Vagina (tissue), 2 donors: ENCODE data around the gene ULK2. TPM values are rescaled to one million over a fixed set of nuclear protein-coding genes. Genes with fewer than 3 reads are reported as not detected.
A peak's percentile ranks its signal among the peaks of the same experiment; 100 is the strongest.

Source experiments
- DNase-seq, 2 donors: peaks; one replicate each; pipeline ENCODE4 v3.0.0-alpha.2; 2017; ENCODE audit errors: extremely low spot score in 2 of 2
- H3K27ac ChIP-seq: fragments of 200-600 bp; sonication (generic); one replicate; pipeline ENCODE4 v1.5.1; 2019
- H3K27me3 ChIP-seq: fragments of 200-600 bp; sonication (generic); one replicate; pipeline ENCODE4 v1.5.1; 2019
- H3K36me3 ChIP-seq, 2 donors: fragments of 200-600 bp; sonication (generic); one replicate each; pipeline ENCODE4 v1.5.1; 2017 to 2019
- H3K4me1 ChIP-seq: fragments of 200-600 bp; sonication (generic); one replicate; pipeline ENCODE4 v1.5.1; 2019
- H3K4me3 ChIP-seq, 2 donors: fragments of 200-600 bp; sonication (generic); 1 replicate in 1 of 2; 2 replicates in 1 of 2; pipeline ENCODE4 v1.5.1; 2016 to 2019
- H3K9me3 ChIP-seq: fragments of 200-600 bp; sonication (generic); one replicate; pipeline ENCODE4 v1.5.1; 2019
- CTCF ChIP-seq, 3 experiments: fragments of 450-650 bp in 2 of 3; fragments of 200-600 bp in 1 of 3; sonication (generic) in 1 of 3; IDR thresholded peaks; one replicate each; pipeline ENCODE4 v1.5.1; 2017 to 2019; ENCODE audit warnings: antibody characterized with exemption in 3 of 3, mild to moderate bottlenecking in 2 of 3, moderate library complexity in 2 of 3
- POLR2A ChIP-seq, 2 donors: fragments of 450-650 bp; IDR thresholded peaks; one replicate each; pipeline ENCODE4 v1.6.1; 2017; ENCODE audit warnings: antibody characterized with exemption in 2 of 2, mild to moderate bottlenecking in 2 of 2, moderate library complexity in 2 of 2
- POLR2AphosphoS5 ChIP-seq, 2 donors: sonication (generic); formaldehyde crosslinking; IDR thresholded peaks; one replicate each; pipeline ENCODE4 v1.9.0; 2017; ENCODE audit warnings: antibody characterized with exemption in 2 of 2, mild to moderate bottlenecking in 2 of 2, low read depth in 1 of 2; ENCODE audit not compliant: insufficient read depth in 1 of 2
- intact Hi-C: fragments of 100-400 bp; cut with DNase I; formaldehyde crosslinking; loops from one replicate; pipeline ENCODE4 v1.15.1; 2023
- total RNA-seq: library from RNA; depleted of rRNA; stranded (reverse); fragments of >200 nt; gene quantifications from one replicate; pipeline ENCODE4 v1.2.3, GENCODE V29; 2016

ULK2 gene
- total RNA-seq, 1 donor from 2014 or later, result 25.3 TPM

- TF ChIP-seq CTCF (IDR thresholded peaks at IDR 0.05) (no peak), POLR2A (IDR thresholded peaks at IDR 0.05) (no peak), POLR2AphosphoS5 (IDR thresholded peaks at IDR 0.05; ENCODE audit: insufficient read depth in 1 of 2, low read depth in 1 of 2) (no peak)
- H3K36me3 ChIP-seq, result no peaks in the 10 kb centered on the region
- no peaks in the 10 kb centered on the region for H3K9me3 ChIP-seq
- H3K27me3 ChIP-seq, result no peaks in the 10 kb centered on the region
- H3K4me3 ChIP-seq, result no peak overlapping the region
- no peak for DNase-seq
- no peaks in the 10 kb centered on the region for H3K4me1 ChIP-seq
- H3K27ac ChIP-seq, result no peak overlapping the region
- intact Hi-C loops, result no loop called here
These were observed 129.0 kb downstream of the ULK2 start for GRCh38 chr17:19738757-19739156.

- intact Hi-C loops, result no loop called here
- Histone ChIP-seq H3K27me3 (no peaks in the 10 kb centered on the region), H3K36me3 (no peaks in the 10 kb centered on the region), H3K4me1 (no peaks in the 10 kb centered on the region), H3K27ac (no peak overlapping the region), H3K9me3 (no peaks in the 10 kb centered on the region), H3K4me3 (no peak overlapping the region)
- DNase-seq, result no peak
- no peak for TF ChIP-seq POLR2AphosphoS5 (IDR thresholded peaks at IDR 0.05; ENCODE audit: insufficient read depth in 1 of 2, low read depth in 1 of 2)
- TF ChIP-seq CTCF (IDR thresholded peaks at IDR 0.05), result no peak
- no peak for TF ChIP-seq POLR2A (IDR thresholded peaks at IDR 0.05)
These were observed 129.7 kb downstream of the ULK2 start for GRCh38 chr17:19738073-19738449.

- no peak for DNase-seq
- intact Hi-C loops, result no loop called here
- H3K27me3 ChIP-seq, result no peaks in the 10 kb centered on the region
- H3K27ac ChIP-seq, result no peak overlapping the region
- TF ChIP-seq POLR2A (IDR thresholded peaks at IDR 0.05) (no peak), CTCF (IDR thresholded peaks at IDR 0.05) (no peak), POLR2AphosphoS5 (IDR thresholded peaks at IDR 0.05; ENCODE audit: insufficient read depth in 1 of 2, low read depth in 1 of 2) (no peak)
- no peaks in the 10 kb centered on the region for H3K36me3 ChIP-seq
- H3K9me3 ChIP-seq, result no peaks in the 10 kb centered on the region
- H3K4me1 ChIP-seq, result no peaks in the 10 kb centered on the region
- no peak overlapping the region for H3K4me3 ChIP-seq
These were observed 130.2 kb downstream of the ULK2 start for GRCh38 chr17:19737305-19738072.

- Histone ChIP-seq H3K27me3 (no peaks in the 10 kb centered on the region), H3K9me3 (no peaks in the 10 kb centered on the region), H3K27ac (no peak overlapping the region), H3K36me3 (no peaks in the 10 kb centered on the region), H3K4me1 (no peaks in the 10 kb centered on the region), H3K4me3 (no peak overlapping the region)
- DNase-seq, result no peak
- TF ChIP-seq POLR2AphosphoS5 (IDR thresholded peaks at IDR 0.05; ENCODE audit: insufficient read depth in 1 of 2, low read depth in 1 of 2) (peak in 1 of 2 donors; percentile 26), POLR2A (IDR thresholded peaks at IDR 0.05) (no peak)
- intact Hi-C loops, result no loop called here
These were observed 131.7 kb downstream of the ULK2 start for GRCh38 chr17:19736071-19736470.

GRCh38 chr17:19733953-19734526, 133.7 kb downstream of the ULK2 start:
- H3K9me3 ChIP-seq, result no peaks in the 10 kb centered on the region
- H3K4me3 ChIP-seq, result no peak overlapping the region
- TF ChIP-seq POLR2AphosphoS5 (IDR thresholded peaks at IDR 0.05; ENCODE audit: insufficient read depth in 1 of 2, low read depth in 1 of 2) (no peak), POLR2A (IDR thresholded peaks at IDR 0.05) (no peak), CTCF (IDR thresholded peaks at IDR 0.05) (no peak)
- peaks cover 10% of the 10 kb centered on the region for H3K4me1 ChIP-seq
- no peak for DNase-seq
- H3K27ac ChIP-seq, result no peak overlapping the region
- intact Hi-C loops, result no loop called here
- no peaks in the 10 kb centered on the region for H3K27me3 ChIP-seq
- H3K36me3 ChIP-seq, result no peaks in the 10 kb centered on the region
